OCI-LY1 (cell line): ENCODE data around the gene PCBP3.

Source experiments
- H2AFZ ChIP-seq: fragments of 200-600 bp; sonication (generic), shearing (Covaris generic); 2 replicates; pipeline ENCODE4 v1.6.0; 2014; ENCODE audit warnings: antibody characterized with exemption, mild to moderate bottlenecking, low read length
- H3F3A ChIP-seq: fragments of 200-600 bp; sonication (generic), shearing (Covaris generic); 2 replicates; pipeline ENCODE4 v1.6.0; 2014; ENCODE audit warnings: mild to moderate bottlenecking, antibody characterized with exemption, low read length, moderate library complexity; ENCODE audit not compliant: insufficient read depth
- H3K27ac ChIP-seq: fragments of 200-600 bp; sonication (generic); 2 replicates; pipeline ENCODE4 v1.5.1; 2014; ENCODE audit warnings: low read length, mixed run types, mild to moderate bottlenecking, low read depth; ENCODE audit not compliant: poor library complexity, severe bottlenecking
- H3K27me3 ChIP-seq: fragments of 200-600 bp; sonication (generic); 2 replicates; pipeline ENCODE4 v1.6.0; 2014; ENCODE audit warnings: antibody characterized with exemption, mild to moderate bottlenecking, low read length, moderate library complexity; ENCODE audit not compliant: insufficient read depth
- H3K36me3 ChIP-seq: fragments of 200-600 bp; sonication (generic); 2 replicates; pipeline ENCODE4 v1.6.1; 2014; ENCODE audit warnings: mild to moderate bottlenecking, antibody characterized with exemption, low read length, moderate library complexity, mixed read lengths; ENCODE audit not compliant: insufficient read depth
- H3K4me1 ChIP-seq: fragments of 200-600 bp; sonication (generic); 2 replicates; pipeline ENCODE4 v1.5.1; 2014; ENCODE audit warnings: mild to moderate bottlenecking, low read length, moderate library complexity; ENCODE audit not compliant: insufficient read depth, severe bottlenecking
- H3K4me2 ChIP-seq: fragments of 200-600 bp; sonication (generic), shearing (Covaris generic); 2 replicates; pipeline ENCODE4 v1.6.1; 2014; ENCODE audit warnings: low read length
- H3K4me3 ChIP-seq: fragments of 200-600 bp; sonication (generic); 2 replicates; pipeline ENCODE4 v1.5.1; 2014; ENCODE audit warnings: low read length, low read depth, mild to moderate bottlenecking, mixed read lengths; ENCODE audit not compliant: poor library complexity, severe bottlenecking
- H3K79me2 ChIP-seq: fragments of 200-600 bp; shearing (Covaris generic); 2 replicates; pipeline ENCODE4 v1.6.1; 2016; ENCODE audit warnings: mixed run types, low read length, mixed read lengths; ENCODE audit not compliant: insufficient read depth
- H3K9ac ChIP-seq: fragments of 200-600 bp; sonication (generic), shearing (Covaris generic); 2 replicates; pipeline ENCODE4 v1.6.1; 2014; ENCODE audit warnings: mild to moderate bottlenecking, low read length, mixed read lengths
- H3K9me2 ChIP-seq: fragments of 200-600 bp; sonication (generic), shearing (Covaris generic); 2 replicates; pipeline ENCODE4 v1.6.1; 2014; ENCODE audit warnings: low read depth, mild to moderate bottlenecking, low read length, mixed read lengths
- H3K9me3 ChIP-seq: fragments of 200-600 bp; shearing (Covaris generic); 2 replicates; pipeline ENCODE4 v1.6.1; 2014; ENCODE audit warnings: low read length, mixed read lengths
- H4K20me1 ChIP-seq: fragments of 200-600 bp; sonication (generic), shearing (Covaris generic); 2 replicates; pipeline ENCODE4 v1.6.0; 2016; ENCODE audit warnings: mild to moderate bottlenecking, low read length; ENCODE audit not compliant: insufficient read depth
- EZH2 ChIP-seq: fragments of 200-600 bp; sonication (generic), shearing (Covaris generic); IDR thresholded peaks from 2 replicates; pipeline ENCODE4 v1.8.0; 2017; ENCODE audit warnings: borderline replicate concordance, mixed run types, mild to moderate bottlenecking, antibody characterized with exemption, low read length, moderate library complexity, mixed read lengths
- TF ChIP-seq, protein P1 (sequence below): fragments of 200-600 bp; sonication (generic), shearing (Covaris generic); IDR thresholded peaks from 2 replicates; pipeline ENCODE4 v1.5.1; 2017; ENCODE audit warnings: mild to moderate bottlenecking, antibody characterized with exemption, low read length, moderate library complexity, mixed read lengths

Gene PCBP3

GRCh38 chr21:45761704-45762103 is 118.2 kb downstream of the PCBP3 start:
- Histone ChIP-seq H3K9me2 (no peaks in the 10 kb centered on the region), H3K79me2 (no peaks in the 10 kb centered on the region), H3F3A (no peaks in the 10 kb centered on the region), H3K9me3 (no peaks in the 10 kb centered on the region), H4K20me1 (no peaks in the 10 kb centered on the region), H3K27me3 (0 out of 2 replicates have a peak, but pooled peaks cover 3% of the 10 kb centered on the region), H2AFZ (no peak overlapping the region), H3K4me3 (no peak overlapping the region), H3K27ac (no peak overlapping the region), H3K9ac (no peak overlapping the region), H3K4me1 (no peaks in the 10 kb centered on the region), H3K4me2 (no peak overlapping the region), H3K36me3 (no peaks in the 10 kb centered on the region)
- no peak for TF ChIP-seq EZH2
- TF ChIP-seq, protein P1, sequence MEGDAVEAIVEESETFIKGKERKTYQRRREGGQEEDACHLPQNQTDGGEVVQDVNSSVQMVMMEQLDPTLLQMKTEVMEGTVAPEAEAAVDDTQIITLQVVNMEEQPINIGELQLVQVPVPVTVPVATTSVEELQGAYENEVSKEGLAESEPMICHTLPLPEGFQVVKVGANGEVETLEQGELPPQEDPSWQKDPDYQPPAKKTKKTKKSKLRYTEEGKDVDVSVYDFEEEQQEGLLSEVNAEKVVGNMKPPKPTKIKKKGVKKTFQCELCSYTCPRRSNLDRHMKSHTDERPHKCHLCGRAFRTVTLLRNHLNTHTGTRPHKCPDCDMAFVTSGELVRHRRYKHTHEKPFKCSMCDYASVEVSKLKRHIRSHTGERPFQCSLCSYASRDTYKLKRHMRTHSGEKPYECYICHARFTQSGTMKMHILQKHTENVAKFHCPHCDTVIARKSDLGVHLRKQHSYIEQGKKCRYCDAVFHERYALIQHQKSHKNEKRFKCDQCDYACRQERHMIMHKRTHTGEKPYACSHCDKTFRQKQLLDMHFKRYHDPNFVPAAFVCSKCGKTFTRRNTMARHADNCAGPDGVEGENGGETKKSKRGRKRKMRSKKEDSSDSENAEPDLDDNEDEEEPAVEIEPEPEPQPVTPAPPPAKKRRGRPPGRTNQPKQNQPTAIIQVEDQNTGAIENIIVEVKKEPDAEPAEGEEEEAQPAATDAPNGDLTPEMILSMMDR: no peak

DNA sequence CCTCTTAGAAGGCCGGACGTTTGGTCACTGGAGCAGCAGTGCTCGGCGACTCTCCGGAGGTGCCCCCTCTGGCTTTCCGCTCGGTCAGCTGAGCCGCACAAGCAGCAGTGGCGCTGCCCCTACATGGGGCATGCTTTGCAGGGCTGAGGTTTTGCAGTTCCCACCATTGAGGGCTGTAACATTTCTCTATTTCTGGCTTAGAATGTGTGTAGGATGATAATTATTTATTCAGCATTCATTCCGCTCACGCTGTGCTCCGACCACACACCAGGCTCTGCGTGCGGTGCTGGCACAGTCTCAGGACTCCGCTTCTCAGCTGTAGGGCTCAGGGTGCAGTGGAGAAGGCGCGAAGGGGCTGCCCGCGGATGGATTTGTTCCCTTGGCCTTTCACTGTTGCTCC is 119.5 kb downstream of the PCBP3 start:
- Histone ChIP-seq H3K9me2 (no peaks in the 10 kb centered on the region), H3F3A (no peaks in the 10 kb centered on the region), H3K36me3 (no peaks in the 10 kb centered on the region), H4K20me1 (no peaks in the 10 kb centered on the region), H3K4me1 (no peaks in the 10 kb centered on the region), H3K27me3 (0 out of 2 replicates have a peak, but pooled peaks cover 3% of the 10 kb centered on the region), H3K79me2 (no peaks in the 10 kb centered on the region), H3K4me3 (no peak overlapping the region), H3K27ac (no peak overlapping the region), H3K4me2 (no peak overlapping the region), H2AFZ (no peak overlapping the region), H3K9me3 (no peaks in the 10 kb centered on the region), H3K9ac (no peak overlapping the region)
- TF ChIP-seq EZH2: no peak
- TF ChIP-seq, protein P1: no peak

GRCh38 chr21:45763506-45763905 is 120.0 kb downstream of the PCBP3 start:
- H3K4me2 ChIP-seq: no peak overlapping the region

More at GRCh38 chr21:45763506-45763905, 120.0 kb downstream of the PCBP3 start:
- Histone ChIP-seq H4K20me1 (no peaks in the 10 kb centered on the region), H2AFZ (no peak overlapping the region), H3F3A (no peaks in the 10 kb centered on the region), H3K79me2 (no peaks in the 10 kb centered on the region), H3K4me3 (no peak overlapping the region), H3K9ac (no peak overlapping the region), H3K27me3 (0 out of 2 replicates have a peak, but pooled peaks cover 3% of the 10 kb centered on the region), H3K36me3 (no peaks in the 10 kb centered on the region), H3K4me1 (no peaks in the 10 kb centered on the region), H3K9me3 (no peaks in the 10 kb centered on the region), H3K9me2 (no peaks in the 10 kb centered on the region), H3K27ac (no peak overlapping the region)
- no peak for TF ChIP-seq EZH2
- TF ChIP-seq, protein P1: no peak
